GM12865 (cell line): ENCODE results near the gene ZCCHC17.
"Not testable (repeated sequence)": the region's sequence is repeated elsewhere in the genome, so short reads cannot be mapped to it uniquely, and the experiment has no call there.

Experiments
- DNase-seq: peaks from one replicate; pipeline ENCODE4 v3.0.0; 2010; ENCODE audit warnings: low read depth
- H3K4me3 ChIP-seq: 2 replicates; pipeline ENCODE4 v1.5.1; 2011; ENCODE audit warnings: mild to moderate bottlenecking, low read depth, low read length, control low read depth
- TF ChIP-seq, protein P1 (sequence below): IDR thresholded peaks from 2 replicates; pipeline ENCODE4 v1.5.1; 2011; ENCODE audit warnings: low read length, control low read depth, low read depth, inconsistent platforms; ENCODE audit not compliant: insufficient read depth; ENCODE audit errors: missing control alignments

ZCCHC17 gene

DNA sequence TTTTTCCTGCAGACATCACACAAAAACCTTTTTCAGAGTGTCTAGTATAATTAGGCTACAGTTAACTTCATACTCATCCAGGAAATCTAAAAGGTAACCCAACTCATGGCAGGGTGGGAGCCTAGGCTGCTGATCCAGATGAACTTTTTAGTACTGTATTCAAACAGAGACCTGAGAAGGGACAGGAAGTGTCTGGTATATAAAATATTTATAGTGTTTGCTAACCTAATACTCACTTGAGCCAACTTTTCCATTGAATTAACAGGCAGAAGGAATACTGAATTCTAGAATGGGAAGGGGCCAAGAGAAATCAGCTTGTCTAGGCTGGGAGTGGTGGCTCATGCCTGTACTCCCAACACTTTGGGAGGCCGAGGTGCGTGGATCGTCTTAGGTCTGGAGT is 34.9 kb upstream of the ZCCHC17 start:
- H3K4me3 ChIP-seq: no peak overlapping the region

DNA sequence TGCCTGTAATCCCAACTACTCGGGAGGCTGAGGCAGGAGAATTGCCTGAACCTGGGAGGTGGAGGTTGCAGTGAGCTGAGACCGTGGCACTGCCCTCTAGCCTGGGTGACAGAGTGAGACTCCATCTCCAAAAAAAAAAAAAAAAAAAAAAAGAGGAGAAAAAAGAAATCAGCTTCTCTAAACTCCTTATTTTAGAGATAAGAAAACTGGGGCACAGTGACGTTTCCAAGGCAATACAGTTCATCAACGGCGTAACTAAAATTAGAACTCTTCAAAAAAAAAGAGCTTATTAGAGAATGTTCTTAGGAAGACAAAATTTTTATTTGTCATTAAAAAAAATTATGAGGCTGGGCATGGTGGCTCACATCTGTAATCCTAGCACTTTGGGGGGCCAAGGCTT is 34.4 kb upstream of the ZCCHC17 start:
- H3K4me3 ChIP-seq, DNase-seq: not testable (repeated sequence)

More for the DNA sequence above, 34.9 kb upstream of the ZCCHC17 start:
- DNase-seq: no peak
- TF ChIP-seq, protein P1, sequence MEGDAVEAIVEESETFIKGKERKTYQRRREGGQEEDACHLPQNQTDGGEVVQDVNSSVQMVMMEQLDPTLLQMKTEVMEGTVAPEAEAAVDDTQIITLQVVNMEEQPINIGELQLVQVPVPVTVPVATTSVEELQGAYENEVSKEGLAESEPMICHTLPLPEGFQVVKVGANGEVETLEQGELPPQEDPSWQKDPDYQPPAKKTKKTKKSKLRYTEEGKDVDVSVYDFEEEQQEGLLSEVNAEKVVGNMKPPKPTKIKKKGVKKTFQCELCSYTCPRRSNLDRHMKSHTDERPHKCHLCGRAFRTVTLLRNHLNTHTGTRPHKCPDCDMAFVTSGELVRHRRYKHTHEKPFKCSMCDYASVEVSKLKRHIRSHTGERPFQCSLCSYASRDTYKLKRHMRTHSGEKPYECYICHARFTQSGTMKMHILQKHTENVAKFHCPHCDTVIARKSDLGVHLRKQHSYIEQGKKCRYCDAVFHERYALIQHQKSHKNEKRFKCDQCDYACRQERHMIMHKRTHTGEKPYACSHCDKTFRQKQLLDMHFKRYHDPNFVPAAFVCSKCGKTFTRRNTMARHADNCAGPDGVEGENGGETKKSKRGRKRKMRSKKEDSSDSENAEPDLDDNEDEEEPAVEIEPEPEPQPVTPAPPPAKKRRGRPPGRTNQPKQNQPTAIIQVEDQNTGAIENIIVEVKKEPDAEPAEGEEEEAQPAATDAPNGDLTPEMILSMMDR: no peak

DNA sequence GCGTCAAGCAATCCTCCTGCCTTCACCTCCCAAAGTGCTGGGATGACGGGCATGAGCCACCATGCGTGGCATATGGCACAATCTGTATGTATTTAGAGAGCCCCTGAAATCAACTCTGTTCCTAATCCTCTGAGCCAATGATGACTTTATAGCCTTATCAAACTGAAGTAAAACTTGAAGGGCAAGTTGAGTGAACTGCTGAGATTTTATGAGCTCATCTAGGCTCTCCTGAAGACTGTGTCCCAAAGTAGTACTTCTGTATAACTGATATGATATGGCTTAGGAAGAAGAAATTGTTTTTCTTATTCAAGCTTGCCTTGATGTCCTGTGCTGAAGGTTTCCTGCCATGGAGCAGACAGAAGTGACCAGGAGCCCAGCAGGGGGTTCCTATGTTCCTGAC is 33.4 kb upstream of the ZCCHC17 start:
- no peak for DNase-seq
- no peak overlapping the region for H3K4me3 ChIP-seq
- TF ChIP-seq, protein P1: no peak

DNA sequence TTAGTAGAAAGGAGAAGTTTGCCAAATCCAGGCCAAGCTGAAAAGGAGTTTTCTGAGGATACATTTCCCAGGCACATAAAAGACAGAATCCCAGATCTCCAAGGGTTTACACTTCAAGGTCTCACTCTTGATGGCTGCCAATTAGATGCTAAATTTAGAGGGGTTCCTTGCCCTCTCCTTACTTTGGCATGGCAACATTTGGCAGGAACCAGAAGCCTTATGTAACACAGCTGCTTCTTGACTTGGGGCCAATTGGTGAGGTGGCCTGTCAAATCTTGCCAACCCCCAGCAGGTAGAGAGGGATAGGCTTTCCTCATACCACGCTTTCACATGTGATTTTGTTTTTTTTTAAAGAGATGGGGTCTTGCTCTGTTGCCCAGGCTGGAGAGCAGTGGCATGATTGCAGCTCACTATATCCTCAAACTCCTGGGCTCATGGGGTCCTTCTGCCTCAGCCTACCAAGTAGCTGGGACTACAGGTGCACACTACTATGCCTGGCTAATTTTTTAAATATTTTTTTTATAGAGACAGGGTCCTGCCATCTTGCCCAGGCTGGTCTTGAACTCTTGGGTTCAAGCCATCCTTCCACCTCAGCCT is 31.9 kb upstream of the ZCCHC17 start:
- no peak overlapping the region for H3K4me3 ChIP-seq
- no peak for DNase-seq
- TF ChIP-seq, protein P1: no peak

DNA sequence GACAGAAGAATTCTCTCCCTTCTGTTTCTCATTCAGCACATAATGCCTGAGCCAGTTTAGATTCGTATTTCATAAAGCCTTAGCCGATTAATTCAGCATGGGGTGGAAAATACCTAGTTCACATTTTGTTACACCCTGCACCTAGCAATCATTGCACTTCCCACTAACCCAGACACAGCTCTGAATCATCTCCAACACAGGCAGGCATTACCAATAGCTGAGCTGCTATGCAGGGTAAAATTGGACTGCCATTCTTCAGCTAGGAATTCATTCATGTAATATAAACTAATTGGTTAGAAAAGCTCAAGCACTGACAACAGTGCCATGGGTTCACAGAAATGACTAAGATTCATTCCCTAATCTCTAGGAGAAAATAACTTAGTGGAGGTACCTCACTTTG is 30.3 kb upstream of the ZCCHC17 start:
- H3K4me3 ChIP-seq: no peak overlapping the region
- TF ChIP-seq, protein P1: no peak

DNA sequence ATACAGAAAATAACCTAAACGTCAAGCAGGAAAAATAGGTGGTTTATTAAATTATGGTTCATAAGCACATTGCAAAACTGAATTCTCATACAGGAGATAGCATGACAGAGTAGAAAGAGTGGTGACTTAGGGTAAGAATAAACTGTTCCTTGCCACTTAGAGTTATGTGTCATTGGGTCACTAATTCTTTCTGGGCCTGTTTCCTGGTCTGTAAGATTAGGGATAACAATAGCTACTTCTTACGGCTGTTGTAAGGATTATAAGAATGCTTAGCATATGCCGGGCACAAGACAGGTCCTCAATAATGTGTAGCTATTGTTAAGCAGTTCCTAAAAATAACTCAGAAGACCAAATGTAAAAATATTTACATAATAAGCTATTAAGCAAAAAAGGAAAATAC is 24.5 kb upstream of the ZCCHC17 start:
- TF ChIP-seq, protein P1: no peak
- no peak overlapping the region for H3K4me3 ChIP-seq
- DNase-seq: no peak

More for the DNA sequence above, 30.3 kb upstream of the ZCCHC17 start:
- DNase-seq: no peak

DNA sequence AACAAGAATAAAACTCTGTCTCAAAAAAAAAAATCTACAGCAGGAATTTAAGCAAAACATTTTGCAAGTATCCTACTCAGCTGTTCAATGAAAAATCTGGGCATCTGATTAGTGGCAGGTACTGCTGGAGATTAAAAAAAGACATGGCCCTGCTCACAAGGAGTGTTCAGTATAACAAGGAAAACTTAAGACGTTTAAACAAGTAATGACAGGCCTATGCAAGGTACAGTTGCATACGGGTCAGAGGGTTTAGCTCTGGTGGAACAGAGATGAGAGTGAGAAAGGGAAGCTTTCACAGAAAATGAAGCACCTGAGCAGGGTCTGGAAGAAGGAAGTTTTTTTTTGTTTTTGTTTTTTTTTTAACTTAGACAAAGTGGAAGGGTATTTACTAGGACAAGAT is 23.2 kb upstream of the ZCCHC17 start:
- H3K4me3 ChIP-seq: no peak overlapping the region
- no peak for DNase-seq
- TF ChIP-seq, protein P1: no peak

DNA sequence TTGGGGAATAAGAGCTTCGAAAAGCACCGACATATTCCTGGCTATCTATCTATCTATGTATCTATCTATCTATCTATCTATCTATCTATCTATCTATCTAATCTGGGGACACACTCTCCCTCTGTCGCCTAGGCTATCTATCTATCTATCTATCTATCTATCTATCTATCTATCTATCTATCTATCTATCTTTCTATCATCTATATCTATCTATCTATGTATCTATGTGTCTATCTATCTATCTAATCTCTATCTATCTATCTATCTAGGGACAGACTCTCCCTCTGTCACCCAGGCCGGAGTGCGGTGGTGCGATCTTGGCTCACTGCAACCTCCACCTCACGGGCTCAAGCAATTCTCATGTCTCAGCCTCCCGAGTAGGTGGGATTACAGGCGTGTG is 14.4 kb upstream of the ZCCHC17 start:
- DNase-seq, H3K4me3 ChIP-seq: not testable (repeated sequence)

DNA sequence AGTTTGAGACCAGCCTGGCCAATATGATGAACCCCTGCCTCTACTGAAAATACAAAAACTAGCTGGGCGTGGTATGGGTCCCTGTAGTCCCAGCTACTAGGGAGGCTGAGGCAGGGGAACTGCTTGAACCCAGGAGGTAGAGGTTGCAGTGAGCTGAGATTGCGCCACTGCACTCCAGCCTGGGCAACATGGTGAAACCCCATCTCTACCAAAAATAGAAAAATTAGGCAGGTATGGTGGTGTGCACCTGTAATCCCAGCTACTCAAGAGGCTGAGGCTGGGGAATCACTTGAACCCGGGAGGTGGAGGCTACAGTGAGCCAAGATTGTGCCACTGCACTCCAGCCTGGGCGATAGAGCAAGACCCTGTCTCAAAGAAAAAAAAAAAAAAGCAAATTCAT is 9.0 kb upstream of the ZCCHC17 start:
- not testable (repeated sequence) for H3K4me3 ChIP-seq, DNase-seq
